HEK293T (cell line): ENCODE results near the gene ZC3H12C.

ENCODE experiments used
- CTCF ChIA-PET: fragments of 350-600 bp; formaldehyde crosslinking; extraction: SDS; loops from one replicate; lab custom pipeline; 2021; ENCODE audit warnings: antibody characterized with exemption, inconsistent platforms; lab: Yijun Ruan, JAX
- POLR2A ChIA-PET: fragments of 350-600 bp; formaldehyde crosslinking; extraction: SDS; loops from one replicate; lab custom pipeline; 2020; ENCODE audit warnings: antibody characterized with exemption, inconsistent platforms; lab: Yijun Ruan, JAX
- DNase-seq: peaks from one replicate; pipeline ENCODE4 v3.0.0; 2012; ENCODE audit warnings: mixed read lengths; ENCODE audit errors: extremely low spot score
- ARNT ChIP-seq: fragments of 450-650 bp; IDR thresholded peaks from 2 replicates; pipeline ENCODE4 v1.6.1; 2017; ENCODE audit warnings: mild to moderate bottlenecking
- BHLHE40 ChIP-seq: fragments of 450-650 bp; IDR thresholded peaks from 2 replicates; pipeline ENCODE4 v1.6.1; 2016; ENCODE audit warnings: mild to moderate bottlenecking, moderate library complexity, borderline replicate concordance
- CTBP1 ChIP-seq: fragments of 450-650 bp; IDR thresholded peaks from 2 replicates; pipeline ENCODE4 v1.6.1; 2016; ENCODE audit warnings: borderline replicate concordance
- ELF4 ChIP-seq: fragments of 450-650 bp; IDR thresholded peaks from 2 replicates; pipeline ENCODE4 v1.6.1; 2017; ENCODE audit warnings: antibody characterized with exemption
- FOXA1 ChIP-seq: fragments of 450-650 bp; IDR thresholded peaks from 2 replicates; pipeline ENCODE4 v1.6.1; 2016; ENCODE audit warnings: mild to moderate bottlenecking
- FOXK2 ChIP-seq: fragments of 450-650 bp; IDR thresholded peaks from 2 replicates; pipeline ENCODE4 v1.6.1; 2016; ENCODE audit warnings: mild to moderate bottlenecking
- FOXM1 ChIP-seq: fragments of 450-650 bp; IDR thresholded peaks from 2 replicates; pipeline ENCODE4 v1.6.1; 2017; ENCODE audit warnings: mild to moderate bottlenecking, borderline replicate concordance
- HDGF ChIP-seq: fragments of 450-650 bp; IDR thresholded peaks from 2 replicates; pipeline ENCODE4 v1.6.1; 2017; ENCODE audit warnings: antibody characterized with exemption, borderline replicate concordance
- L3MBTL2 ChIP-seq: fragments of 450-650 bp; conservative IDR thresholded peaks from 2 replicates; pipeline ENCODE4 v1.6.1; 2016; ENCODE audit warnings: mild to moderate bottlenecking
- LEF1 ChIP-seq: fragments of 450-650 bp; IDR thresholded peaks from 2 replicates; pipeline ENCODE4 v1.6.1; 2017; ENCODE audit warnings: mild to moderate bottlenecking, borderline replicate concordance
- NFRKB ChIP-seq: fragments of 450-650 bp; IDR thresholded peaks from 2 replicates; pipeline ENCODE4 v1.6.1; 2016; ENCODE audit warnings: mild to moderate bottlenecking, moderate library complexity
- SP1 ChIP-seq: fragments of 450-650 bp; IDR thresholded peaks from 2 replicates; pipeline ENCODE4 v1.6.1; 2017
- SUZ12 ChIP-seq: fragments of 450-650 bp; IDR thresholded peaks from 2 replicates; pipeline ENCODE4 v1.6.1; 2016; ENCODE audit warnings: mild to moderate bottlenecking
- TARDBP ChIP-seq: fragments of 450-650 bp; IDR thresholded peaks from 2 replicates; pipeline ENCODE4 v1.6.1; 2016
- ZNF384 ChIP-seq: fragments of 450-650 bp; IDR thresholded peaks from 2 replicates; pipeline ENCODE4 v1.6.1; 2016
- TF ChIP-seq, protein P1 (sequence below): fragments of 450-650 bp; IDR thresholded peaks from 2 replicates; pipeline ENCODE4 v1.6.1; 2016

The ZC3H12C gene

DNA sequence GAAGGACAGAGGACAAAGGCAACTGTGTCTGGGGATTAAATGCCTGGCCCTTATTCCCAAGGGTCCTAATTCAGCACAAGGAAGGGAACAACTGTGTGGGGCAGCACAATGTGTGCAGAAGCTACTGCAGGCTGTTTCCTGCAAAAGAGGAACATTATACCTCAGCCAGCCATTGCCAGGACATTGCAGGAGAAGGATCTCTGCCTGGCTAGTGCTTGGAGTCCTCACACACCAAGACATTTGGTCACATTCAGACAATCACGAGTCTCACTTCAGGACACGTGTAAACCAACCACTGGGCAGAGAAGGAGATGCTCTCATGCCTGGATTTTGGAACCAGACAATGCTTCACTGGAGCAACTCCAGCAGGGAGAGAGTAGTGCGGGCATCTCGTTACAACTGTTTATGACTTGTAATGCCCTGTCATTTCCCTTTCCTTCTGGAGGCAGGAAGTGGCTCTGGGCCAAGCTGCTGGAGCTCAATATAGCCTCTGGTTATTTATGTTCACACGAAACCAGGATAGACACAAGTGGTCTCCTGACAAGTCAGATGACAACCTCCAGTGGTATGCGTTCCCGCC, 23.9 kb upstream of the ZC3H12C start:
- POLR2A ChIA-PET: interaction anchor here (1.5 kb wide), 1 partner anchor 24 kb away, joined by 7 read pairs; the partner anchor contains the start of gene ZC3H12C
- TF ChIP-seq, protein P1, sequence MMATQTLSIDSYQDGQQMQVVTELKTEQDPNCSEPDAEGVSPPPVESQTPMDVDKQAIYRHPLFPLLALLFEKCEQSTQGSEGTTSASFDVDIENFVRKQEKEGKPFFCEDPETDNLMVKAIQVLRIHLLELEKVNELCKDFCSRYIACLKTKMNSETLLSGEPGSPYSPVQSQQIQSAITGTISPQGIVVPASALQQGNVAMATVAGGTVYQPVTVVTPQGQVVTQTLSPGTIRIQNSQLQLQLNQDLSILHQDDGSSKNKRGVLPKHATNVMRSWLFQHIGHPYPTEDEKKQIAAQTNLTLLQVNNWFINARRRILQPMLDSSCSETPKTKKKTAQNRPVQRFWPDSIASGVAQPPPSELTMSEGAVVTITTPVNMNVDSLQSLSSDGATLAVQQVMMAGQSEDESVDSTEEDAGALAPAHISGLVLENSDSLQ: peak; percentile 34; the same call in 1 of the 2 replicates
- no peak for TF ChIP-seq NFRKB
- CTCF ChIA-PET: no interaction called here
- DNase-seq: peak; percentile 46

DNA sequence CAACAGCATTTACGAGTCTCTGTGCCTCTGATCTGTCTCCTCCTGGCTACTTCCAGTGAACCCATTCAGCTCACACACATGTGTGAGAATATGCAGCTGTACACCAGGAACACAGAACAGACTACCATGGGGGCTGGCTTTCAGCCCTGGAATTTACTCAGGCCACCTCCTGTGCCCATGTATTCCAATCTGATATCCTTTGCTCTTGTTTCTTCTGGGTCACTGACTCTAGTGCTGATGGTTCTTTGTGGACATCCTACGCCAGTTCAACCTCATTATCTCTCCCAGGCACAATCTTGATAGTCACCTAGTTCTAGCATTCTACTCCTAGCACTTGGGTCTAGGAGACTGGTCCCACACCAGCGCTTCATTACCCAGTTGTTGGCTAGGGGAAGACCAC, 23.0 kb upstream of the ZC3H12C start:
- ChIA-PET CTCF (interaction anchor here (0.5 kb wide), 1 partner anchor 124 kb away, joined by 3 read pairs; no protein-coding TSS in a partner anchor), POLR2A (interaction anchor here (1.5 kb wide), 1 partner anchor 23 kb away, joined by 7 read pairs; the partner anchor contains the start of gene ZC3H12C)

DNA sequence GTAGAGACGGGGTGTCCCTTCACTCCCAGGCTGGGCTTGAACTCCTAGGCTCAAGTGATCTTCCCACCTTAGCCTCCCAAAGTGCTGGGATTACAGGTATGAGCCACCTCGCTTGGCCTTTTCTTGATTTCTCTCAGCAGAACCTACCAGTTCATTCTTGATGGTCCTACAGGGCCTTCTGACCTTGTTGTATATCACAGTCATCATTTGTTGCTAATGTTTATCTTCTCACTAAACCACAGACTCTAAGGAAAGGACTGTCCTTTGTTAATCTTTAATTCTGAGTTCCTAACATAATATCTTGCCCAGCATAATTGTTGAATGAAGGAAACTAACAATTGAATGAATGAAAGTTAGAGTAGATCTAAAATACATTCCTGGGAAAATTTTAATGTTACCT, 22.0 kb upstream of the ZC3H12C start:
- DNase-seq: no peak
- TF ChIP-seq FOXM1 (no peak), L3MBTL2 (no peak), FOXK2 (no peak), NFRKB (no peak), ZNF384 (no peak), LEF1 (no peak), HDGF (no peak), CTBP1 (no peak)
- CTCF ChIA-PET: no interaction called here
- POLR2A ChIA-PET: no interaction called here

More for the DNA sequence above, 23.0 kb upstream of the ZC3H12C start:
- DNase-seq: no peak
- no peak for TF ChIP-seq LEF1
- TF ChIP-seq, protein P1: no peak
- TF ChIP-seq FOXK2: no peak
- no peak for TF ChIP-seq CTBP1
- TF ChIP-seq NFRKB: no peak

DNA sequence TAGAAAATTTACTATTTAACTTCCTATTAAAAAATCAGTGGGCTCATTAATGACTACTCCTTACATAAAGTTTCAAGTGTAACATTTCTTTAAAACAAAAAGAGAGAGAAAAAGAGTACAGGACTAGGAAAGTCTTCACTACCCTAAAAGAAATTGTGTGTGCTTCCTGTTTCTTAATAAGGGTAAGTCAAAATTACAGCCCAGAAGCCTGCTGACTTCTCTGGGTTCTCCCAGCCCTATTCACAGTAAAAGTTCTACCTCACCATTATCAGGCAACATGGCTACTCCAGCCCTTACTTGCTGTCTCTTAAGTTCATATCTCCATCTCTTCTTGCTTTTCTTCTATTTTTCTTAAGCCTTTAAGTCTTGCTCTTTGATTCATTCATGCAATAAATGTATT, 20.3 kb upstream of the ZC3H12C start:
- POLR2A ChIA-PET: no interaction called here
- TF ChIP-seq SUZ12 (no peak), FOXM1 (no peak), ARNT (no peak), HDGF (no peak), L3MBTL2 (no peak), SP1 (no peak), ZNF384 (no peak), CTBP1 (no peak)
- CTCF ChIA-PET: interaction anchor here (0.6 kb wide), 1 partner anchor 26 kb away, joined by 3 read pairs; no protein-coding TSS in a partner anchor
- no peak for DNase-seq

DNA sequence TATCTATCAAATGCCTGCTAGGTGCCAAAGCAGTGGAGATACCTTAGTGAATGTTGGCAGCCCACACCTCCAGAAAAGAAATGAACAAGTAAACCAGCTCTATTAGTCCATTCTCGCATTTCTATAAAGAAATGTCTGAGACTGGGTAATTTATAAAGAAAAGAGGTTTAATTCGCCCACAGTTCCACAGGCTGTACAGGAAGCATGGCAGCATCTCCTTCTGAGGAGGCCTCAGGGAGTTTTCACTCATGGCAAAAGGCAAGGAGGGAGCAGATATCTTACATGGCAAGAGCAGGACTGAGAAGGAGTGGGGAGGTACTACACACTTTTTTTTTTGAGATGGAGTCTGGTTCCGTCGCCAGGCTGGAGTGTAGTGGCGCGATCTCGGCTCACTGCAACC, 18.7 kb upstream of the ZC3H12C start:
- TF ChIP-seq ELF4 (no peak), L3MBTL2 (no peak), TARDBP (no peak), ARNT (no peak), SP1 (no peak), LEF1 (no peak)
- DNase-seq: no peak
- POLR2A ChIA-PET: no interaction called here
- CTCF ChIA-PET: no interaction called here

DNA sequence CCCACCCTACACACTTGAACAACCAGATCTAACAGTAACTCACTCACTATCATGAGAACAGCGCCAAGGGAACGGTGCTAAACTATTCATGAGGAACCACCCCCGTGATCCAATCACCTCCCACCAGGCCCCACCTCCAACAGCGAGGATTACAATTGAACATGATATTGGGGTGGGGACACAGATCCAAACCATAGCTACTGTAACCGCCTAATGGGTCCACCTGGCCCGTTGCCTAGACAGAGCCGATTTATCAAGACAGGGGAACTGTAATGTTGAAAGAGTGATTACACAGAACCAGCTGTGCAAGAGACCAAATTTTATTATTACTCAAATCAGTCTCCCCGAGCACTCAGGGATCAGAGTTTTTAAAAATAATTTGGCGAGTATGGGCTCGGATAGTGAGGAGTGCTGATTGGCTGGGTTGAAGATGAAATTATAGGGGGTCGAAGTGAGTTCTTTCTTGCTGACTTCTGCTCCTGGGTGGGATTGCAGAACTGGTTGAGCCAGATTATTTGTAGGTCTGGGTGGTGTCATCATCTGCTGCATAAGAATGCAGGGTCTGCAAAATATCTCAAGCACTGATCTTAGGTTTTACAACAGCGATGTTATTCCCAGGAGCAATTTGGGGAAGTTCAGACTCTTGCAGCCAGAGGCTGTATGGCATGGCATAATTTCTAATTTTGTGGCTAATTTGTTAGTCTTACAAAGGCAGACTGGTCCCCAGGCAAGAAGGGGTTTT, 17.9 kb upstream of the ZC3H12C start:
- ChIA-PET CTCF (no interaction called here), POLR2A (interaction anchor here (1.1 kb wide), 1 partner anchor 17 kb away, joined by 3 read pairs; the partner anchor contains the start of gene ZC3H12C)
- DNase-seq: no peak
- TF ChIP-seq, protein P1: no peak
- TF ChIP-seq L3MBTL2 (no peak), CTBP1 (no peak), FOXM1 (no peak), SP1 (no peak), ZNF384 (no peak), SUZ12 (no peak), HDGF (no peak), FOXK2 (no peak), TARDBP (no peak), ELF4 (no peak), FOXA1 (no peak)

DNA sequence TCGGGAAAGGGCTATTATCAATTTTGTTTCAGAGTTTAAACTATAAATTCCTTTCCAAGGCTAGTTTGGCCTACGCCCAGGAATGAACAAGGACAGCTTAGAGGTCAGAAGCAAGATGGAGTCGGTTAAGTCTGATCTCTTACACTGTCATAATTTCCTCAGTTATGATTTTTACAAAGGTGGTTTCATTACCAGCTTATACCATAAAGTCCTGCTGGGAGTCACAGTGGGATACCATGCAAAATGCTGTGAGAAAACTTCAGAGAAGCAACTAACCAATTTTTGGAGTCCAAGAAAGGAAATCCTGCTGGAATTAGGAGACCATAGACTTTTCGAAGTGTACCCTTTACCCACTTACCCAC, 17.4 kb upstream of the ZC3H12C start:
- ChIA-PET CTCF (no interaction called here), POLR2A (interaction anchor here (1.1 kb wide), 1 partner anchor 17 kb away, joined by 3 read pairs; the partner anchor contains the start of gene ZC3H12C)
- no peak for DNase-seq
- TF ChIP-seq SUZ12 (no peak), FOXM1 (no peak), LEF1 (no peak), ZNF384 (no peak), CTBP1 (no peak), BHLHE40 (no peak), TARDBP (no peak), NFRKB (no peak), ARNT (no peak), HDGF (no peak), FOXK2 (no peak), ELF4 (no peak), FOXA1 (no peak), SP1 (no peak)
- TF ChIP-seq, protein P1: no peak
